SK-N-SH (cell line): ENCODE measurements around the gene SPATA20.

Source experiments
- CTCF ChIP-seq: fragments of 200-600 bp; sonication (generic); IDR thresholded peaks from 2 replicates; pipeline ENCODE4 v1.6.1; 2017; ENCODE audit warnings: antibody characterized with exemption, mild to moderate bottlenecking, moderate library complexity
- GATA2 ChIP-seq: sonication (generic); formaldehyde crosslinking; IDR thresholded peaks from 2 replicates; pipeline ENCODE4 v1.5.0; 2020; ENCODE audit warnings: mild to moderate bottlenecking, missing genetic modification reagents
- RCOR1 ChIP-seq: fragments of 150-350 bp; IDR thresholded peaks from 2 replicates; pipeline ENCODE4 v1.6.1; 2017; ENCODE audit warnings: antibody characterized with exemption, low read length
- RFX5 ChIP-seq: IDR thresholded peaks from 2 replicates; pipeline ENCODE4 v1.6.1; 2012; ENCODE audit warnings: mild to moderate bottlenecking, improper control_type of control experiment, low read length
- SMC3 ChIP-seq: IDR thresholded peaks from 2 replicates; pipeline ENCODE4 v1.6.1; 2012; ENCODE audit warnings: low read depth, low read length, improper control_type of control experiment
- TAF1 ChIP-seq: IDR thresholded peaks from 2 replicates; pipeline ENCODE4 v1.6.1; 2012; ENCODE audit warnings: low read depth, mild to moderate bottlenecking, low read length, moderate library complexity, borderline replicate concordance
- YY1 ChIP-seq: IDR thresholded peaks from 2 replicates; pipeline ENCODE4 v1.4.0; 2012; ENCODE audit warnings: low read depth, mild to moderate bottlenecking

DNA sequence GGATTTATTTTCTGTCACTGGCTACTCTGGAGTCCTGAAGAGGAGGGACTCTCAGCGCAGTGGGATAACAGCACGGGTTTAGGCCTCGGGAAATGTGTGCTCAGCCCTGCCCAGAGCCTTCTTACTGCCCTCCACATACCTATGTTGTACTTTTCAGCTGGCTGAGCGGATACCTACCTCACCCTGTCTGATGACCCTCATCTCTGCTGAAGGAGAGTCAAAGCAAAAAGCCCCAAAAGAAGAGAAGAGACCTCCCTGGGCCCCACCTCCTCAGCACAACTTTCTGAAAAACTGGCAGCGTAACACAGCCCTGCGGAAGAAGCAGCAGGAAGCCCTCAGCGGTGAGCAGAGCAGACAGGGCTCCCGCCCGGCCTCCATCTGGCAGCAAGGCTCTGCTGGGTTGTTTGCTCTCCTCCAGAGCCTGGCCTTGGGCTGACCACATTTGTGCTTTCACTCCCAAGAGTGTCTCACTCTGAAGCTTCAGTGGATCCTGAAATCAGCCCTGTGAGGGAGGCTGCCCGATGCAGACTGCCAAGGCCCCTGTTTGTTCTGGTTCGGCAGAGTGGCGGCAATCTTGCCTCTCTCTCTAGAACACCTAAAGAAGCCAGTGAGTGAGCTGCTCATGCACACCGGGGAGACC is 28.5 kb upstream of the SPATA20 start:
- TF ChIP-seq TAF1: no peak
- no peak for TF ChIP-seq CTCF
- TF ChIP-seq YY1: no peak
- no peak for TF ChIP-seq GATA2 (CRISPR knock-in tag)
- TF ChIP-seq SMC3: no peak
- TF ChIP-seq RFX5: no peak
- TF ChIP-seq RCOR1: no peak
